HCT116 (cell line): ENCODE data around the gene CYP17A1.

Experiments used
- EZH2 ChIP-seq: fragments of 200-600 bp; sonication (generic); IDR thresholded peaks from 2 replicates; pipeline ENCODE4 v1.6.1; 2017; ENCODE audit warnings: antibody characterized with exemption, mixed run types
- EZH2phosphoT487 ChIP-seq: fragments of 200-600 bp; IDR thresholded peaks from 2 replicates; pipeline ENCODE4 v1.6.1; 2018; ENCODE audit warnings: antibody characterized with exemption, borderline replicate concordance
- JUND ChIP-seq: IDR thresholded peaks from 2 replicates; pipeline ENCODE4 v1.6.1; 2012
- POLR2A ChIP-seq: IDR thresholded peaks from 2 replicates; pipeline ENCODE4 v1.7.0; 2011; ENCODE audit warnings: borderline replicate concordance; ENCODE audit not compliant: insufficient read depth, insufficient read length; ENCODE audit errors: extremely low read depth
- POLR2AphosphoS5 ChIP-seq: IDR thresholded peaks from 2 replicates; pipeline ENCODE4 v1.6.1; 2011; ENCODE audit warnings: mild to moderate bottlenecking, low read depth, low read length, moderate library complexity
- SP1 ChIP-seq: IDR thresholded peaks from 2 replicates; pipeline ENCODE4 v1.6.1; 2012; ENCODE audit warnings: low read depth
- TF ChIP-seq, protein P1 (sequence below), 3 experiments: fragments of 200-600 bp in 1 of 3; sonication (generic) in 1 of 3; IDR thresholded peaks in 2 of 3; conservative IDR thresholded peaks in 1 of 3; 2 replicates each; pipeline ENCODE4 v1.5.1; 2012 to 2017; ENCODE audit warnings: low read depth in 2 of 3, low read length in 2 of 3, antibody characterized with exemption in 1 of 3, borderline replicate concordance in 1 of 3, control low read depth in 1 of 3, mild to moderate bottlenecking in 1 of 3, mixed read lengths in 1 of 3, mixed run types in 1 of 3, moderate library complexity in 1 of 3; ENCODE audit not compliant: insufficient read depth in 1 of 3
- TF ChIP-seq, protein P2 (sequence below): IDR thresholded peaks from 2 replicates; pipeline ENCODE4 v1.6.1; 2012
- TF ChIP-seq, protein P3 (sequence below): IDR thresholded peaks from 2 replicates; pipeline ENCODE4 v1.6.1; 2012; ENCODE audit warnings: low read depth

DNA sequence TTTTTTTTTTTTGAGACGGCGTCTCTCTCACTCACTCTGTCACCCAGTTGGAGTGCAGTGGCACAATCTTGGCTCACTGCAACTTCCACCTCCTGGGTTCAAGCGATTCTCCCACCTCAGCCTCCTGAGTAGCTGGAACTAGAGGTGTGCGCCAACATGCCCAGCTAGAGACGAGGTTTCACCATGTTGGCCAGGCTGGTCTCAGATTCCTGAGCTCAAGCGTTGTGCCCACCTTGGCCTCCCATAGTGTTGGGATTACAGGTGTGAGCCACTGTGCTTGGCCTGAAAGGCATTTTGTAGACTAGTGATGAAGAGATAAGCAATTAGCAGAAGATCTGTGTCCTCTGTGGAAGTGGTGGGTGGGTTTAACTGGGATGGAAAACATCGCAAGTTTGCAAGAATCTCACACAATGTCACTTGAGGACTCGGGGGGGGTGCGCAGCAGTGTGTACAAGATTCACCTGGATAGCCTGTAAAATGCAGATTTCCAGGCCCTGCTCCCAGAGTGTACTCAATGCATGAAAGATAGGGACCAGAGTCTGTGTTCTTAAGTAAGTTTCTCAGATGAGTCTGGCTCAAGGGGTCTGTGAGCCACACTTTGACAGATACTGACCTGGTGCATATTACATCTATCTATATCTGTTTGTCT lies 10.9 kb downstream of the CYP17A1 start:
- TF ChIP-seq, protein P1, sequence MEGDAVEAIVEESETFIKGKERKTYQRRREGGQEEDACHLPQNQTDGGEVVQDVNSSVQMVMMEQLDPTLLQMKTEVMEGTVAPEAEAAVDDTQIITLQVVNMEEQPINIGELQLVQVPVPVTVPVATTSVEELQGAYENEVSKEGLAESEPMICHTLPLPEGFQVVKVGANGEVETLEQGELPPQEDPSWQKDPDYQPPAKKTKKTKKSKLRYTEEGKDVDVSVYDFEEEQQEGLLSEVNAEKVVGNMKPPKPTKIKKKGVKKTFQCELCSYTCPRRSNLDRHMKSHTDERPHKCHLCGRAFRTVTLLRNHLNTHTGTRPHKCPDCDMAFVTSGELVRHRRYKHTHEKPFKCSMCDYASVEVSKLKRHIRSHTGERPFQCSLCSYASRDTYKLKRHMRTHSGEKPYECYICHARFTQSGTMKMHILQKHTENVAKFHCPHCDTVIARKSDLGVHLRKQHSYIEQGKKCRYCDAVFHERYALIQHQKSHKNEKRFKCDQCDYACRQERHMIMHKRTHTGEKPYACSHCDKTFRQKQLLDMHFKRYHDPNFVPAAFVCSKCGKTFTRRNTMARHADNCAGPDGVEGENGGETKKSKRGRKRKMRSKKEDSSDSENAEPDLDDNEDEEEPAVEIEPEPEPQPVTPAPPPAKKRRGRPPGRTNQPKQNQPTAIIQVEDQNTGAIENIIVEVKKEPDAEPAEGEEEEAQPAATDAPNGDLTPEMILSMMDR (IDR thresholded peaks at IDR 0.05 in 2 of 3, conservative IDR thresholded peaks at IDR 0.05 in 1 of 3; ENCODE audit: borderline replicate concordance in 1 of 3, insufficient read depth in 1 of 3, low read depth in 2 of 3, low read length in 2 of 3), result no peak
- no peak for TF ChIP-seq SP1
- TF ChIP-seq EZH2, result no peak
- no peak for TF ChIP-seq POLR2A
- no peak for TF ChIP-seq POLR2AphosphoS5
- TF ChIP-seq EZH2phosphoT487, result no peak
- no peak for TF ChIP-seq JUND
- TF ChIP-seq, protein P2, sequence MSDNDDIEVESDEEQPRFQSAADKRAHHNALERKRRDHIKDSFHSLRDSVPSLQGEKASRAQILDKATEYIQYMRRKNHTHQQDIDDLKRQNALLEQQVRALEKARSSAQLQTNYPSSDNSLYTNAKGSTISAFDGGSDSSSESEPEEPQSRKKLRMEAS, result no peak
- TF ChIP-seq, protein P3, sequence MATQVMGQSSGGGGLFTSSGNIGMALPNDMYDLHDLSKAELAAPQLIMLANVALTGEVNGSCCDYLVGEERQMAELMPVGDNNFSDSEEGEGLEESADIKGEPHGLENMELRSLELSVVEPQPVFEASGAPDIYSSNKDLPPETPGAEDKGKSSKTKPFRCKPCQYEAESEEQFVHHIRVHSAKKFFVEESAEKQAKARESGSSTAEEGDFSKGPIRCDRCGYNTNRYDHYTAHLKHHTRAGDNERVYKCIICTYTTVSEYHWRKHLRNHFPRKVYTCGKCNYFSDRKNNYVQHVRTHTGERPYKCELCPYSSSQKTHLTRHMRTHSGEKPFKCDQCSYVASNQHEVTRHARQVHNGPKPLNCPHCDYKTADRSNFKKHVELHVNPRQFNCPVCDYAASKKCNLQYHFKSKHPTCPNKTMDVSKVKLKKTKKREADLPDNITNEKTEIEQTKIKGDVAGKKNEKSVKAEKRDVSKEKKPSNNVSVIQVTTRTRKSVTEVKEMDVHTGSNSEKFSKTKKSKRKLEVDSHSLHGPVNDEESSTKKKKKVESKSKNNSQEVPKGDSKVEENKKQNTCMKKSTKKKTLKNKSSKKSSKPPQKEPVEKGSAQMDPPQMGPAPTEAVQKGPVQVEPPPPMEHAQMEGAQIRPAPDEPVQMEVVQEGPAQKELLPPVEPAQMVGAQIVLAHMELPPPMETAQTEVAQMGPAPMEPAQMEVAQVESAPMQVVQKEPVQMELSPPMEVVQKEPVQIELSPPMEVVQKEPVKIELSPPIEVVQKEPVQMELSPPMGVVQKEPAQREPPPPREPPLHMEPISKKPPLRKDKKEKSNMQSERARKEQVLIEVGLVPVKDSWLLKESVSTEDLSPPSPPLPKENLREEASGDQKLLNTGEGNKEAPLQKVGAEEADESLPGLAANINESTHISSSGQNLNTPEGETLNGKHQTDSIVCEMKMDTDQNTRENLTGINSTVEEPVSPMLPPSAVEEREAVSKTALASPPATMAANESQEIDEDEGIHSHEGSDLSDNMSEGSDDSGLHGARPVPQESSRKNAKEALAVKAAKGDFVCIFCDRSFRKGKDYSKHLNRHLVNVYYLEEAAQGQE, result no peak
